Upper lobe of right lung (tissue), 1 donor: ENCODE data around the gene TAX1BP3. TPM values are rescaled to one million over a fixed set of nuclear protein-coding genes. Genes with fewer than 3 reads are reported as not detected.
A peak's percentile ranks its signal among the peaks of the same experiment; 100 is the strongest.

ENCODE experiments used
- ATAC-seq: fragments of 200-7000 bp; cut with Tn5 transposase; one replicate; pipeline ENCODE4 v1.9.1; 2020; ENCODE audit warnings: mild to moderate bottlenecking, moderate library complexity
- DNase-seq: peaks from one replicate; pipeline ENCODE4 v3.0.0-alpha.2; 2020
- H3K27ac ChIP-seq: fragments of 200-600 bp; one replicate; pipeline ENCODE4 v1.8.0; 2022
- H3K27me3 ChIP-seq: fragments of 200-600 bp; one replicate; pipeline ENCODE4 v1.8.0; 2022; ENCODE audit warnings: mild to moderate bottlenecking
- H3K36me3 ChIP-seq: fragments of 200-600 bp; one replicate; pipeline ENCODE4 v1.8.0; 2022
- H3K4me1 ChIP-seq: fragments of 200-600 bp; one replicate; pipeline ENCODE4 v1.8.0; 2022
- H3K4me3 ChIP-seq: fragments of 200-600 bp; one replicate; pipeline ENCODE4 v1.8.0; 2022; ENCODE audit warnings: mild to moderate bottlenecking
- H3K9me3 ChIP-seq: fragments of 200-600 bp; one replicate; pipeline ENCODE4 v1.8.0; 2022
- CTCF ChIP-seq: fragments of 200-600 bp; IDR thresholded peaks from one replicate; pipeline ENCODE4 v1.8.0; 2022; ENCODE audit warnings: antibody characterized with exemption
- intact Hi-C: fragments of 100-400 bp; cut with DNase I; formaldehyde crosslinking; loops from one replicate; pipeline ENCODE4 v1.11.0; 2022
- total RNA-seq: library from RNA; stranded (reverse); fragmentation: NEBNext Ultra II Directional; extraction: Animal tissue kit (Norgen Biotek cat#: 25700); gene quantifications from one replicate; pipeline ENCODE4 v1.2.1, GENCODE V29; 2021
- donor health status: DM: no; HTN: yes; CAD: no; lungs with severe emphysema.

Gene TAX1BP3
- total RNA-seq, 1 donor from 2014 or later, result 108 TPM

- TF ChIP-seq CTCF, result no peak
- H3K4me3 ChIP-seq, result no peak overlapping the region
- no peaks in the 10 kb centered on the region for H3K27me3 ChIP-seq
- intact Hi-C loops, result no loop called here
- no peaks in the 10 kb centered on the region for H3K4me1 ChIP-seq
- H3K27ac ChIP-seq, result no peak overlapping the region
- H3K9me3 ChIP-seq, result no peaks in the 10 kb centered on the region
- H3K36me3 ChIP-seq, result peaks cover 40% of the 10 kb centered on the region
- no peak for ATAC-seq
- DNase-seq, result no peak
Measured at GRCh38 chr17:3645310-3645709, 23.1 kb downstream of the TAX1BP3 start.

GRCh38 chr17:3643889-3644349 lies 24.5 kb downstream of the TAX1BP3 start:
- no peaks in the 10 kb centered on the region for H3K27me3 ChIP-seq
- H3K27ac ChIP-seq, result no peak overlapping the region
- H3K4me1 ChIP-seq, result no peaks in the 10 kb centered on the region
- H3K9me3 ChIP-seq, result no peaks in the 10 kb centered on the region
- TF ChIP-seq CTCF, result no peak
- DNase-seq (no peak), ATAC-seq (peak; percentile 8)
- H3K4me3 ChIP-seq, result no peak overlapping the region
- H3K36me3 ChIP-seq, result peaks cover 30% of the 10 kb centered on the region
- intact Hi-C loops, result no loop called here

GRCh38 chr17:3641717-3642486 lies 26.5 kb downstream of the TAX1BP3 start:
- Histone ChIP-seq H3K36me3 (peaks cover 22% of the 10 kb centered on the region), H3K4me1 (peaks cover 10% of the 10 kb centered on the region), H3K27me3 (no peaks in the 10 kb centered on the region), H3K27ac (no peak overlapping the region), H3K9me3 (no peaks in the 10 kb centered on the region), H3K4me3 (no peak overlapping the region)
- no peak for DNase-seq
- no peak for ATAC-seq
- intact Hi-C loops, result no loop called here
- TF ChIP-seq CTCF, result no peak

GRCh38 chr17:3641014-3641413 lies 27.4 kb downstream of the TAX1BP3 start:
- Histone ChIP-seq H3K4me1 (peaks cover 10% of the 10 kb centered on the region), H3K36me3 (peaks cover 19% of the 10 kb centered on the region), H3K4me3 (no peak overlapping the region), H3K9me3 (no peaks in the 10 kb centered on the region), H3K27ac (peak overlapping the region; percentile 18), H3K27me3 (no peaks in the 10 kb centered on the region)
- DNase-seq, result no peak
- ATAC-seq, result no peak
- no peak for TF ChIP-seq CTCF
- intact Hi-C loops, result no loop called here

GRCh38 chr17:3639981-3640596 lies 28.3 kb downstream of the TAX1BP3 start:
- peaks cover 14% of the 10 kb centered on the region for H3K36me3 ChIP-seq
- H3K9me3 ChIP-seq, result no peaks in the 10 kb centered on the region
- H3K4me1 ChIP-seq, result peaks cover 14% of the 10 kb centered on the region
- no peak overlapping the region for H3K4me3 ChIP-seq
- ATAC-seq (no peak), DNase-seq (no peak)
- no peak for TF ChIP-seq CTCF
- intact Hi-C loops, result no loop called here
- H3K27me3 ChIP-seq, result no peaks in the 10 kb centered on the region
- H3K27ac ChIP-seq, result peak overlapping the region; percentile 18
